Measurements from ENCODE around the gene C11orf68. TPM values are rescaled to one million over a fixed set of nuclear protein-coding genes. Genes with fewer than 3 reads are reported as not detected.
A peak's percentile ranks its signal among the peaks of the same experiment; 100 is the strongest.

Gene C11orf68
- total and polyA plus RNA-seq, 10 donors, result 22.0 to 44.9 (median 33.2) TPM

DNA sequence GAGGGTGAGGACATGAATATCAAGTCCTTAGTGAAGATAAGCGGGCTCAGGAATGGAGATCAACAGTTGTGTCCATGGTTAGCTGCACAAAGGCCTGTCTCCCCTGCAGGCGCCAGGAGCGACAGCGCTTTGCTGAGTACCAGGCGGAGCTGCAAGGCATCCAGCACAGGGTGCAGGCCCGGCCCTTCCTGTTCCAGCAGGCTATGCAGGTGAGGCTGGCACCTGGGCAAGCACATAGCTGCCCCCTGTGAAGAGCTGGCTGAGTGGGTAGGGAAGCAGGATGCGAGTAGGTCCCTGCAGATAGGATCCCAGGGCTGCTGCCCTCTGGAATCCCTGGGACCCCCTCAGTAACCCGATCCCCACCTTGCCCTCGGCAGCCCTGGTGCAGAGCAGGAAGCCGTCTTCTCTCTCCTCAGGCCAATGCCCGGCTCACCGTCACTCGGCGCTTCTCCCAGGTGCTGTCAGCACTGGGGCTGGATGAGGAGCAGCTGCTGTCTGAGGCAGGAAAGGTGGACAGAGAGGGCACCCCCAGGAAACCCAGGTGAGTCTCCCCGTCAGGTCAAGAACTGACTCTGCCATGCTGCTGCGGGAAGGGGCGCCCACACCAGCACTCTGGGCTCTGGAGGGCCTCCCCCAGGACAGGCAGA, 40.0 kb upstream of the C11orf68 start:
- WGBS, 5 donors, result 85 to 92% (median 87%) methylated on average over 11 to 17 of the region's 17 CpGs
- intact Hi-C loops (cut with DNase I; ENCODE audit: low total_unique reads), result no loop called here
- DNase-seq, result peak; percentile 74
- TF ChIP-seq, protein P1, sequence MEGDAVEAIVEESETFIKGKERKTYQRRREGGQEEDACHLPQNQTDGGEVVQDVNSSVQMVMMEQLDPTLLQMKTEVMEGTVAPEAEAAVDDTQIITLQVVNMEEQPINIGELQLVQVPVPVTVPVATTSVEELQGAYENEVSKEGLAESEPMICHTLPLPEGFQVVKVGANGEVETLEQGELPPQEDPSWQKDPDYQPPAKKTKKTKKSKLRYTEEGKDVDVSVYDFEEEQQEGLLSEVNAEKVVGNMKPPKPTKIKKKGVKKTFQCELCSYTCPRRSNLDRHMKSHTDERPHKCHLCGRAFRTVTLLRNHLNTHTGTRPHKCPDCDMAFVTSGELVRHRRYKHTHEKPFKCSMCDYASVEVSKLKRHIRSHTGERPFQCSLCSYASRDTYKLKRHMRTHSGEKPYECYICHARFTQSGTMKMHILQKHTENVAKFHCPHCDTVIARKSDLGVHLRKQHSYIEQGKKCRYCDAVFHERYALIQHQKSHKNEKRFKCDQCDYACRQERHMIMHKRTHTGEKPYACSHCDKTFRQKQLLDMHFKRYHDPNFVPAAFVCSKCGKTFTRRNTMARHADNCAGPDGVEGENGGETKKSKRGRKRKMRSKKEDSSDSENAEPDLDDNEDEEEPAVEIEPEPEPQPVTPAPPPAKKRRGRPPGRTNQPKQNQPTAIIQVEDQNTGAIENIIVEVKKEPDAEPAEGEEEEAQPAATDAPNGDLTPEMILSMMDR (IDR thresholded peaks at IDR 0.05 in 8 of 11, conservative IDR thresholded peaks at IDR 0.05 in 3 of 11), result no peak
- TF ChIP-seq POLR2AphosphoS5 (IDR thresholded peaks at IDR 0.05) (no peak), POLR2A (IDR thresholded peaks at IDR 0.05) (no peak)
- H3K4me3 ChIP-seq, result no peak overlapping the region
- no peak overlapping the region for H3K27ac ChIP-seq
- peaks cover 18 to 46% (median 33%) of the 10 kb centered on the region in 6 donors for H3K4me1 ChIP-seq
- H3K27me3 ChIP-seq (replicated peaks in 1 of 7), result no peaks in the 10 kb centered on the region
- H3K9me3 ChIP-seq, result no peaks in the 10 kb centered on the region
- H3K36me3 ChIP-seq, result peaks cover 0 to 8% (median 3%) of the 10 kb centered on the region in 6 donors

DNA sequence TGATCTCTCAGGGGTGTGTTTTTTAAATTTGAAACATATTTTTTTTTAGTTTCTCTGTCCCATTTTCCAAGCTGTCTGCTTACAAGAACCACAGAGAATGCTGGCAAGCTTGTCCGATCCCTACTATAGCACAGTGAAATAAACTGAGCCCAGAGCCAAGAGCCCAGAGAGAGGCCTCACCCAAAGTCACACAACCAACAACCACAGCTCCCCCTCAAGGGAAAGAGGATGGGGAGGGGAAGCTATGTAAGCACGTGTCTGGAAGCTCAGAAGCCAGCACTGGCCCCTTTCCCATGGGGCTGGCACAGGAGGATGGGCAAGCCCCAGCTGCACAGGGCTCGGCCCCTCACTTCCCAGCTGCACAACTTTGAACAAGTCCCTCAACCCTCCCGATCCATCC, 39.4 kb upstream of the C11orf68 start:
- Histone ChIP-seq H3K4me1 (peaks cover 12 to 40% (median 27%) of the 10 kb centered on the region in 6 donors), H3K27ac (no peak overlapping the region), H3K9me3 (no peaks in the 10 kb centered on the region), H3K36me3 (peaks cover 0 to 2% (median 0%) of the 10 kb centered on the region in 6 donors), H3K4me3 (no peak overlapping the region), H3K27me3 (replicated peaks in 1 of 7) (peaks cover 0 to 3% (median 0%) of the 10 kb centered on the region in 7 donors)
- intact Hi-C loops (cut with DNase I; ENCODE audit: low total_unique reads), result no loop called here
- no peak for TF ChIP-seq POLR2A (IDR thresholded peaks at IDR 0.05)
- no peak for TF ChIP-seq POLR2AphosphoS5 (IDR thresholded peaks at IDR 0.05)
- TF ChIP-seq, protein P1 (IDR thresholded peaks at IDR 0.05 in 8 of 11, conservative IDR thresholded peaks at IDR 0.05 in 3 of 11), result no peak
- no peak for DNase-seq
- WGBS, 5 donors, result 62 to 74% (median 67%) methylated on average over 4 of the region's 4 CpGs

DNA sequence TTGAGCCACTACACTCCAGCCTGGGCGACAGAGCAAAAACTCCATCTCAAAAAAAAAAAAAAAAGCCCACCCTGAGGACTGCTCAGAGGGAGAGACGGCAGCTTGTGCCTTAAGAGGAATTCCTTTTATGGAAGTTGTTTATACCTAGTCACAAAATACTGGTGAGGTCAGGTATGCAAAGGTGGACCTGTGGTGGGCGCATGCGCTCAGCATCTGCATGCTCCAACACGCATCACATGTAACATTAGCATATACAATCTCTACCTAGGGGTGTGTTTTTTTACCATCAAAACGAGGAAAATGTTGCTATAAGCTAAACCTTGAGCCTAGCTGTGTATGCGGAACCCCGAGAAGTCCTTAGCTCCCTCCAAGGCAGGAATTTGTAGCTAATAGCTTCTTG, 35.9 kb upstream of the C11orf68 start:
- Histone ChIP-seq H3K27ac (no peak overlapping the region), H3K4me1 (peaks cover 0 to 17% (median 7%) of the 10 kb centered on the region in 6 donors), H3K9me3 (no peaks in the 10 kb centered on the region), H3K27me3 (replicated peaks in 1 of 7) (peaks cover 0 to 6% (median 0%) of the 10 kb centered on the region in 7 donors), H3K4me3 (no peak overlapping the region), H3K36me3 (no peaks in the 10 kb centered on the region)
- intact Hi-C loops (cut with DNase I; ENCODE audit: low total_unique reads), result no loop called here
- TF ChIP-seq POLR2AphosphoS5 (IDR thresholded peaks at IDR 0.05) (no peak), POLR2A (IDR thresholded peaks at IDR 0.05) (no peak)
- TF ChIP-seq, protein P1 (IDR thresholded peaks at IDR 0.05 in 8 of 11, conservative IDR thresholded peaks at IDR 0.05 in 3 of 11), result no peak
- 82 to 90% (median 83%) methylated on average over 8 of the region's 8 CpGs for WGBS, 5 donors
- no peak for DNase-seq

DNA sequence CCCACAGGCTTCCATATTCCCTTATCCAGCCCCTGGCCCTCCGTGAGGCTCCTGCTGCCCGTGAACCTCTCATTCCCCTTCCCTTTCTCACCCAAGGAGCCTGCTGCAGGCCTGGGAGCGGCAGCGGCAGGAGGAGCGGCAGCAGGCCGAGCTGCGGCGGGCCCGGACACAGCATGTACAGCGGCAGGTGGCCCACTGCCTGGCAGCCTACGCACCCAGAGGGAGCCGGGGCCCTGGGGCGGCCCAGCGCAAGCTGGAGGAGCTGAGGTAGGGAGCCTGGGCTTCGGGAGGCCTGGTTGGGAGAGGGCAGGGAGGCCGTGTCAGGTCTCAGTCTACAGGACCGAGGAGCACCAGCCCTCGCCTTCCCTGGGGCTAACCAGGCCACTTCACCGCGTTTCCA, 34.6 kb upstream of the C11orf68 start:
- TF ChIP-seq, protein P1 (IDR thresholded peaks at IDR 0.05 in 8 of 11, conservative IDR thresholded peaks at IDR 0.05 in 3 of 11), result no peak
- no peak for TF ChIP-seq POLR2A (IDR thresholded peaks at IDR 0.05)
- no peak for TF ChIP-seq POLR2AphosphoS5 (IDR thresholded peaks at IDR 0.05)
- Histone ChIP-seq H3K36me3 (no peaks in the 10 kb centered on the region), H3K9me3 (no peaks in the 10 kb centered on the region), H3K27me3 (replicated peaks in 1 of 7) (peaks cover 0 to 6% (median 0%) of the 10 kb centered on the region in 7 donors), H3K4me1 (peaks cover 0 to 17% (median 7%) of the 10 kb centered on the region in 6 donors), H3K27ac (no peak overlapping the region), H3K4me3 (no peak overlapping the region)
- no peak for DNase-seq
- intact Hi-C loops (cut with DNase I; ENCODE audit: low total_unique reads), result no loop called here
- WGBS, 5 donors, result 89 to 94% (median 92%) methylated on average over 19 to 20 of the region's 20 CpGs
